RWPE2 (cell line): ENCODE measurements around the gene MC3R.

Source experiments
- ATAC-seq: fragments of 200-7000 bp; cut with Tn5 transposase; 3 replicates; pipeline ENCODE4 v1.9.1; 2021; ENCODE audit warnings: low read depth
- DNase-seq: peaks from one replicate; pipeline ENCODE4 v3.0.0-alpha.2; 2020; ENCODE audit warnings: low spot score
- H3K27ac ChIP-seq: fragments of 450-650 bp; 2 replicates; pipeline ENCODE4 v1.5.1; 2017; ENCODE audit warnings: mild to moderate bottlenecking; ENCODE audit not compliant: poor library complexity, severe bottlenecking
- H3K27me3 ChIP-seq: fragments of 250-450 bp; sonication (Bioruptor Pico); 2 replicates; pipeline ENCODE4 v1.5.1; 2021; ENCODE audit warnings: mild to moderate bottlenecking, moderate library complexity; ENCODE audit not compliant: insufficient read depth, poor library complexity, severe bottlenecking
- H3K36me3 ChIP-seq: fragments of 250-450 bp; sonication (Bioruptor Pico); 2 replicates; pipeline ENCODE4 v1.5.1; 2020; ENCODE audit warnings: low read depth, mild to moderate bottlenecking, moderate library complexity
- H3K4me1 ChIP-seq: fragments of 250-450 bp; sonication (Bioruptor Pico); 2 replicates; pipeline ENCODE4 v1.5.1; 2021; ENCODE audit warnings: mild to moderate bottlenecking, moderate library complexity; ENCODE audit not compliant: insufficient read depth, poor library complexity, severe bottlenecking
- H3K4me3 ChIP-seq: fragments of 250-450 bp; sonication (Bioruptor Pico); 2 replicates; pipeline ENCODE4 v1.5.1; 2021; ENCODE audit warnings: mild to moderate bottlenecking, moderate library complexity; ENCODE audit not compliant: severe bottlenecking
- H3K9me3 ChIP-seq: fragments of 250-450 bp; sonication (Bioruptor Pico); 2 replicates; pipeline ENCODE4 v1.5.1; 2021; ENCODE audit warnings: mild to moderate bottlenecking, moderate library complexity; ENCODE audit not compliant: severe bottlenecking
- CTCF ChIP-seq: fragments of 450-650 bp; IDR thresholded peaks from one replicate; pipeline ENCODE4 v1.5.1; 2017; ENCODE audit warnings: mild to moderate bottlenecking, moderate library complexity; ENCODE audit not compliant: poor library complexity, severe bottlenecking

Gene MC3R

GRCh38 chr20:56278196-56278595 is 29.7 kb downstream of the MC3R start:
- no peak overlapping the region for H3K4me3 ChIP-seq
- H3K9me3 ChIP-seq = no peaks in the 10 kb centered on the region

GRCh38 chr20:56285496-56285895 is 37.0 kb downstream of the MC3R start:
- DNase-seq (no peak), ATAC-seq (peak; percentile 74)
- Histone ChIP-seq H3K36me3 (no peaks in the 10 kb centered on the region), H3K27ac (peak overlapping the region; percentile 35), H3K4me1 (peaks cover 21% of the 10 kb centered on the region), H3K4me3 (no peak overlapping the region), H3K27me3 (no peaks in the 10 kb centered on the region), H3K9me3 (no peaks in the 10 kb centered on the region)
- TF ChIP-seq CTCF = no peak

More at GRCh38 chr20:56278196-56278595, 29.7 kb downstream of the MC3R start:
- Histone ChIP-seq H3K4me1 (no peaks in the 10 kb centered on the region), H3K27ac (no peak overlapping the region), H3K36me3 (no peaks in the 10 kb centered on the region), H3K27me3 (no peaks in the 10 kb centered on the region)
- ATAC-seq = peak; percentile 72
- DNase-seq = no peak
- TF ChIP-seq CTCF = no peak

GRCh38 chr20:56289652-56290051 is 41.1 kb downstream of the MC3R start:
- Histone ChIP-seq H3K4me1 (peaks cover 17% of the 10 kb centered on the region), H3K27me3 (no peaks in the 10 kb centered on the region), H3K4me3 (no peak overlapping the region), H3K27ac (no peak overlapping the region), H3K9me3 (no peaks in the 10 kb centered on the region), H3K36me3 (no peaks in the 10 kb centered on the region)
- TF ChIP-seq CTCF = no peak
- ATAC-seq = peak; percentile 94
- no peak for DNase-seq

- H3K9me3 ChIP-seq = no peaks in the 10 kb centered on the region
- H3K27me3 ChIP-seq = peaks cover 39% of the 10 kb centered on the region
- H3K36me3 ChIP-seq = no peaks in the 10 kb centered on the region
- TF ChIP-seq CTCF = no peak
- ATAC-seq (peak; percentile 17; the same call in 1 of the 3 replicates), DNase-seq (no peak)
- no peak overlapping the region for H3K4me3 ChIP-seq
- no peaks in the 10 kb centered on the region for H3K4me1 ChIP-seq
- no peak overlapping the region for H3K27ac ChIP-seq
These were observed 50.8 kb downstream of the MC3R start for GRCh38 chr20:56299362-56299761.
